Measurements from ENCODE around the gene EPB41L2. TPM values are rescaled to one million over a fixed set of nuclear protein-coding genes. Genes with fewer than 3 reads are reported as not detected.

The EPB41L2 gene
- total RNA-seq, 1 experiment from 2014 or later, result 91.7 TPM

DNA sequence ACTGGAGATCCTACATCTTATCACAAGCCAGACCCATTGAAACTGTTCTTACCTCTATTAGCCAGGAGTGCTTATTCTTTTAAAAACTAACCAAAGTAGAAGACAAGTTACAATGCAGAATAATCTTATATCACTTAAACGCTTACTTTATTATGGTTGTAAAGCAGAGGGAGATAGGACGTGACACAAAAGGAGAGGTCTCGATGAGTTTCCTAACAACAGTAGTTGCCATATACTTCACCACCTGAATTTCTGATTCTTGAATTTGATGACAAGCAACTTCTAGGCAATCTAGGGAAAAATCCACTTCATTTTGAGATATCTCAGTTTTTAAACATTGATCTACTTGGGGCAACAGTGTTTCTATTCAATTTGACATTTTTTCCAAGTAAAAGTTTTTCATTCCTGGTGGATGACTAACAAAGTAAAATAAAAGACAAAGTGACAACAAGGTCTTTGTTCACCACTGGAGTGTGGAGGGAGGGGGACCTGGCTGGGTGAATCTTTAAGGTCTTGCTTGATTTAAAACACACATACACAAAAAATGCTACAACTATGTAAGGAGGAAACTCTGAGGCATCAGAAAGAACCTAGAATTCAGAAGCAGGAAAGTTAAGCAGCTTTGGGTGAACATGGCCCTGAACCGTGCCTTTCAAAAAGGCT is 125.0 kb downstream of the EPB41L2 start:
- ChIA-PET CTCF (no interaction called here), POLR2A (no interaction called here)
- no peaks in the 10 kb centered on the region for H3K9me3 ChIP-seq
- H3K27me3 ChIP-seq (replicated peaks; ENCODE audit: control insufficient read depth, insufficient read depth, low read length), result no peaks in the 10 kb centered on the region
- Mint-ChIP-seq H3K4me1 (ENCODE audit: low read depth, unreplicated experiment) (peaks cover 25% of the 10 kb centered on the region), H3K9me3 (ENCODE audit: unreplicated experiment) (no peaks in the 10 kb centered on the region), H3K36me3 (ENCODE audit: insufficient read depth, unreplicated experiment) (no peaks in the 10 kb centered on the region), H3K27ac (ENCODE audit: unreplicated experiment) (peak overlapping the region; percentile 35), H3K4me3 (ENCODE audit: unreplicated experiment) (no peak overlapping the region), H3K27me3 (ENCODE audit: insufficient read depth, unreplicated experiment) (no peaks in the 10 kb centered on the region)
- no peaks in the 10 kb centered on the region for H3K36me3 ChIP-seq (ENCODE audit: control insufficient read depth, insufficient read depth, low read length)
- no TSS peak for BruUV-seq (replicated peaks)
- H3K4me3 ChIP-seq (ENCODE audit: low read depth, low read length), result no peak overlapping the region
- no peak for DNase-seq
- H3K4me1 ChIP-seq, result peaks cover 44% of the 10 kb centered on the region
- TF ChIP-seq, protein P1, sequence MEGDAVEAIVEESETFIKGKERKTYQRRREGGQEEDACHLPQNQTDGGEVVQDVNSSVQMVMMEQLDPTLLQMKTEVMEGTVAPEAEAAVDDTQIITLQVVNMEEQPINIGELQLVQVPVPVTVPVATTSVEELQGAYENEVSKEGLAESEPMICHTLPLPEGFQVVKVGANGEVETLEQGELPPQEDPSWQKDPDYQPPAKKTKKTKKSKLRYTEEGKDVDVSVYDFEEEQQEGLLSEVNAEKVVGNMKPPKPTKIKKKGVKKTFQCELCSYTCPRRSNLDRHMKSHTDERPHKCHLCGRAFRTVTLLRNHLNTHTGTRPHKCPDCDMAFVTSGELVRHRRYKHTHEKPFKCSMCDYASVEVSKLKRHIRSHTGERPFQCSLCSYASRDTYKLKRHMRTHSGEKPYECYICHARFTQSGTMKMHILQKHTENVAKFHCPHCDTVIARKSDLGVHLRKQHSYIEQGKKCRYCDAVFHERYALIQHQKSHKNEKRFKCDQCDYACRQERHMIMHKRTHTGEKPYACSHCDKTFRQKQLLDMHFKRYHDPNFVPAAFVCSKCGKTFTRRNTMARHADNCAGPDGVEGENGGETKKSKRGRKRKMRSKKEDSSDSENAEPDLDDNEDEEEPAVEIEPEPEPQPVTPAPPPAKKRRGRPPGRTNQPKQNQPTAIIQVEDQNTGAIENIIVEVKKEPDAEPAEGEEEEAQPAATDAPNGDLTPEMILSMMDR (IDR thresholded peaks at IDR 0.05; ENCODE audit: insufficient read depth in 1 of 2, low read depth in 1 of 2, low read length in 1 of 2, severe bottlenecking in 1 of 2, unreplicated experiment in 1 of 2), result no peak
- intact Hi-C loops (cut with micrococcal nuclease; ENCODE audit: unreplicated experiment), result no loop called here

DNA sequence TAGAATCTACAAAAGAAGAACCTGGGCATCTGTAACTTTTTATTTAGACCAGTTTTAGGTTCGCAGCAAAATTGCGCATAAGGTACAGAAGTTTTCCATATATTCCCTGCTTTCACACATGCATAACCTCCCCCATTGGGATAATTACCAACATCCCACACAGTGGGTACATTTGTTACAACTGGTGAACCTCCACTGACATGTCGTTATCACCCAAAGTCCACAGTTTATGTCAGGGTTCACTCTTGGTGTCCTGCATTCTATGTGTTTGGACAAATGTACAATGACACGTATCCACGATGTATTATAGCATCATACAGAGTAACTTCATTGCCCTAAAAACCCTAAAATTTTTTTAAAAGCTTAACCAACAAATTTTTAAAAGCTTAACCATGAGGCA is 126.1 kb downstream of the EPB41L2 start:
- intact Hi-C loops (cut with micrococcal nuclease; ENCODE audit: unreplicated experiment), result no loop called here

DNA sequence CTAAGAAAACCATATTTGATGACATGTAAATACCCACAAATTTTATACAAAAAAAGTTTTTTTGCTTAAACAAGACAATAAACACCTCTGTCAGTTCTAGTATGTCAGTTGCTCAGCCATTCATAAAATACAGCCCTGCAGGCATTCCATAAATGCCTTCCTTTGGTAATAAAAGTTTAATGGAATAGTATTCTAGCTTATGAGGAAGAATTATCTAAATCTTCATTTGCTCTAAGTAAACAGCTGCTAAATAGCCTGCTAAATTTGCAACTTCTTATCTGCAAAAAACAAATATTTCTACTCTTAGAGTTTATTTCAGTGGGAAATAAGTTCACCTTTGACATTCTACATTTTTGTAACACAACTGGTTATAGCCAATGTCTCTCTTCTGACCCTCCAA is 127.1 kb downstream of the EPB41L2 start:
- ChIA-PET POLR2A (no interaction called here), CTCF (no interaction called here)
- BruUV-seq (replicated peaks), result no TSS peak
- peak in 1 of 2 experiments; percentile 6 for DNase-seq
- Histone ChIP-seq H3K4me3 (ENCODE audit: low read depth, low read length) (no peak overlapping the region), H3K27me3 (replicated peaks; ENCODE audit: control insufficient read depth, insufficient read depth, low read length) (no peaks in the 10 kb centered on the region), H3K9me3 (no peaks in the 10 kb centered on the region), H3K4me1 (peaks cover 57% of the 10 kb centered on the region), H3K36me3 (ENCODE audit: control insufficient read depth, insufficient read depth, low read length) (no peaks in the 10 kb centered on the region)
- Mint-ChIP-seq H3K27me3 (ENCODE audit: insufficient read depth, unreplicated experiment) (no peaks in the 10 kb centered on the region), H3K27ac (ENCODE audit: unreplicated experiment) (peak overlapping the region; percentile 61), H3K4me3 (ENCODE audit: unreplicated experiment) (no peak overlapping the region), H3K9me3 (ENCODE audit: unreplicated experiment) (no peaks in the 10 kb centered on the region), H3K36me3 (ENCODE audit: insufficient read depth, unreplicated experiment) (no peaks in the 10 kb centered on the region), H3K4me1 (ENCODE audit: low read depth, unreplicated experiment) (peaks cover 34% of the 10 kb centered on the region)
- TF ChIP-seq, protein P1 (IDR thresholded peaks at IDR 0.05; ENCODE audit: insufficient read depth in 1 of 2, low read depth in 1 of 2, low read length in 1 of 2, severe bottlenecking in 1 of 2, unreplicated experiment in 1 of 2), result no peak
- intact Hi-C loops (cut with micrococcal nuclease; ENCODE audit: unreplicated experiment), result no loop called here

More for the DNA sequence above, 126.1 kb downstream of the EPB41L2 start:
- Mint-ChIP-seq H3K4me3 (ENCODE audit: unreplicated experiment) (no peak overlapping the region), H3K27ac (ENCODE audit: unreplicated experiment) (no peak overlapping the region), H3K27me3 (ENCODE audit: insufficient read depth, unreplicated experiment) (no peaks in the 10 kb centered on the region), H3K9me3 (ENCODE audit: unreplicated experiment) (no peaks in the 10 kb centered on the region), H3K4me1 (ENCODE audit: low read depth, unreplicated experiment) (peaks cover 34% of the 10 kb centered on the region), H3K36me3 (ENCODE audit: insufficient read depth, unreplicated experiment) (no peaks in the 10 kb centered on the region)
- TF ChIP-seq, protein P1 (IDR thresholded peaks at IDR 0.05; ENCODE audit: insufficient read depth in 1 of 2, low read depth in 1 of 2, low read length in 1 of 2, severe bottlenecking in 1 of 2, unreplicated experiment in 1 of 2), result no peak
- DNase-seq, result no peak
- no TSS peak for BruUV-seq (replicated peaks)
- ChIA-PET POLR2A (no interaction called here), CTCF (no interaction called here)
- no peak overlapping the region for H3K4me3 ChIP-seq (ENCODE audit: low read depth, low read length)
- H3K4me1 ChIP-seq, result peaks cover 53% of the 10 kb centered on the region
- H3K36me3 ChIP-seq (ENCODE audit: control insufficient read depth, insufficient read depth, low read length), result no peaks in the 10 kb centered on the region
- H3K27me3 ChIP-seq (replicated peaks; ENCODE audit: control insufficient read depth, insufficient read depth, low read length), result no peaks in the 10 kb centered on the region
- H3K9me3 ChIP-seq, result no peaks in the 10 kb centered on the region

Data from Caco-2 (cell line).